Measurements from ENCODE around the gene TMEM213.

Gene TMEM213

DNA sequence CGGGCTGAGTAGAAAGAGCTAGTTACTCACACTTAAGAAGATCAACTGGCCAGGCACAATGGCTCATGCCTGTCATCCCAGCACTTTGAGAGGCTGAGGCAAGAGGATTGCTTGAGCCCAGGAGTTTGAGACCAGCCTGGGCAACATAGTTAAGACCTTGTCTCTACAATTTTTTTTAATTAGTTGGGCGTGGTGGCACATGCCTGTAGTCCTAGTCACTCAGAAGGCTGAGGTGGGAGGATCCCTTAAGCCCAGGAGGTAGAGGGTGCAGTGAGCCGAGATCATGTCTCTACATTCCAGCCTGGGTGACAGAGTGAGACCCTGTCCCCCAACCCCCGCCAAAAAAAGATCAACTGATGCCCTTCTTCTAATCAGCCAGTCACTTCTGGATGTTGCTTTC is 74.8 kb downstream of the TMEM213 start:
- Histone ChIP-seq H3K27me3 (ENCODE audit: insufficient read depth, low read depth) (no peaks in the 10 kb centered on the region), H3K4me3 (IDR thresholded peaks at IDR 0.05; ENCODE audit: insufficient read depth, low read depth, low read length) (no peak overlapping the region), H3K79me2 (ENCODE audit: insufficient read depth, low read depth) (no peaks in the 10 kb centered on the region), H3K4me2 (no peak overlapping the region), H3K4me1 (ENCODE audit: low read depth, poor library complexity, severe bottlenecking) (no peaks in the 10 kb centered on the region), H2AFZ (ENCODE audit: low read depth) (no peak overlapping the region), H3K36me3 (ENCODE audit: insufficient read depth) (no peaks in the 10 kb centered on the region), H4K20me1 (ENCODE audit: insufficient read depth) (no peaks in the 10 kb centered on the region), H3K27ac (no peak overlapping the region), H3K9ac (no peak overlapping the region)
- TF ChIP-seq, protein P1, sequence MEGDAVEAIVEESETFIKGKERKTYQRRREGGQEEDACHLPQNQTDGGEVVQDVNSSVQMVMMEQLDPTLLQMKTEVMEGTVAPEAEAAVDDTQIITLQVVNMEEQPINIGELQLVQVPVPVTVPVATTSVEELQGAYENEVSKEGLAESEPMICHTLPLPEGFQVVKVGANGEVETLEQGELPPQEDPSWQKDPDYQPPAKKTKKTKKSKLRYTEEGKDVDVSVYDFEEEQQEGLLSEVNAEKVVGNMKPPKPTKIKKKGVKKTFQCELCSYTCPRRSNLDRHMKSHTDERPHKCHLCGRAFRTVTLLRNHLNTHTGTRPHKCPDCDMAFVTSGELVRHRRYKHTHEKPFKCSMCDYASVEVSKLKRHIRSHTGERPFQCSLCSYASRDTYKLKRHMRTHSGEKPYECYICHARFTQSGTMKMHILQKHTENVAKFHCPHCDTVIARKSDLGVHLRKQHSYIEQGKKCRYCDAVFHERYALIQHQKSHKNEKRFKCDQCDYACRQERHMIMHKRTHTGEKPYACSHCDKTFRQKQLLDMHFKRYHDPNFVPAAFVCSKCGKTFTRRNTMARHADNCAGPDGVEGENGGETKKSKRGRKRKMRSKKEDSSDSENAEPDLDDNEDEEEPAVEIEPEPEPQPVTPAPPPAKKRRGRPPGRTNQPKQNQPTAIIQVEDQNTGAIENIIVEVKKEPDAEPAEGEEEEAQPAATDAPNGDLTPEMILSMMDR (conservative IDR thresholded peaks at IDR 0.05; ENCODE audit: low read depth, low read length), result no peak

DNA sequence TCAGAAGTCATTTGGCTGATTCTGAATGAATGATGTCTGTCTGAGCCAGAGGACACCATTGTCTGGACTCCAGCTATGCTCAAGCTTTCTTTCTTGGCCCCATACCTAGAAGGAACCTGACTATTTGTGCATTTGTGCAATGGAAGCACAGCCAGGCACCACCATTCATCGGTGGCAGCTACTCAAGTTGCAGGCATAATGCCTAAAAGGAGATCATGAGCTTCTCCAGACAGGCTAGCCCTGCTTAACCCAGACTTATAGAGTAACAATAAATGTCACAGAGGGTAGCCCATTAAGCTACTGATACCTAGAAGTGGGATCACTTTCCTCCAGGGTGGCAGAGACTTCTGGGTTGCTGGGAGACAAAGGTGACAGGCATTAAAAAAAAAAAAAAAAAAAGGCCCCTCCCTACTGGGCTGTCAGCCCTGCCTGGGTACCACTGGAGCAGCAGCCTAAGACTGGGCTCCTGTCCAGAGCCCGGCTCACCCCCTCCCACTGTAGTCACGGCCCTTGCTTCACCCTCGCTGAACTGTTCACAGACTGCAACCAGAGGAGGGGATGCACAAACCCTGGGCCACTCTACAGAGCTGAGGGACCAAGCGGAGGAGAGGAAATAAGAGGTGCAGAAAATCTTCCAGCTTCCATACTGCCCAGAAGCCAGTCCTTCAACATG is 75.6 kb downstream of the TMEM213 start:
- H3K4me2 ChIP-seq, result no peak overlapping the region
- H3K4me3 ChIP-seq (IDR thresholded peaks at IDR 0.05; ENCODE audit: insufficient read depth, low read depth, low read length), result no peak overlapping the region

DNA sequence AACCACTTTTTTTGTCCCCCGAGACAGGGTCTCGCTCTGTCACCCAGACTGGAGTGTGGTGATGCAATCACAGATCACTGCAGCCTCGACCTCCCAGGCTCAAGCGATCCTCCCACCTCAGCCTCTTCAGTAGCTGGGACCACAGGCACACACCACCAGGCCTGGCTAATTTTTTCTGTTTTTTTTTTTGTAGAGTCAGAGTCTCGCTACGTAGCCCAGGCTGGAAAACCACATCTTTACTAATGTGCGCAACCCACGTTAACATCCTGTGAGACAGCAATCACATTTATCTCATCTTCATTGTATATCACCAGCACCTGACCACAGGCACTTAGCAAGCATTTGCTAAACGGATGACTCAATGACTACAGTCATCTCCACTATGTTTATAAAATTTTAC is 78.0 kb downstream of the TMEM213 start:
- Histone ChIP-seq H3K27me3 (ENCODE audit: insufficient read depth, low read depth) (no peaks in the 10 kb centered on the region), H3K4me1 (ENCODE audit: low read depth, poor library complexity, severe bottlenecking) (no peaks in the 10 kb centered on the region), H3K27ac (no peak overlapping the region), H3K4me2 (no peak overlapping the region), H3K4me3 (IDR thresholded peaks at IDR 0.05; ENCODE audit: insufficient read depth, low read depth, low read length) (no peak overlapping the region), H3K9ac (no peak overlapping the region), H2AFZ (ENCODE audit: low read depth) (no peak overlapping the region), H4K20me1 (ENCODE audit: insufficient read depth) (no peaks in the 10 kb centered on the region), H3K36me3 (ENCODE audit: insufficient read depth) (no peaks in the 10 kb centered on the region), H3K79me2 (ENCODE audit: insufficient read depth, low read depth) (no peaks in the 10 kb centered on the region)
- TF ChIP-seq, protein P1 (conservative IDR thresholded peaks at IDR 0.05; ENCODE audit: low read depth, low read length), result no peak

More for the DNA sequence above, 75.6 kb downstream of the TMEM213 start:
- H3K79me2 ChIP-seq (ENCODE audit: insufficient read depth, low read depth), result no peaks in the 10 kb centered on the region
- no peaks in the 10 kb centered on the region for H3K4me1 ChIP-seq (ENCODE audit: low read depth, poor library complexity, severe bottlenecking)
- H3K27me3 ChIP-seq (ENCODE audit: insufficient read depth, low read depth), result no peaks in the 10 kb centered on the region
- no peak overlapping the region for H3K27ac ChIP-seq
- H3K36me3 ChIP-seq (ENCODE audit: insufficient read depth), result no peaks in the 10 kb centered on the region
- no peaks in the 10 kb centered on the region for H4K20me1 ChIP-seq (ENCODE audit: insufficient read depth)
- no peak overlapping the region for H3K9ac ChIP-seq
- TF ChIP-seq, protein P1 (conservative IDR thresholded peaks at IDR 0.05; ENCODE audit: low read depth, low read length), result no peak
- no peak overlapping the region for H2AFZ ChIP-seq (ENCODE audit: low read depth)

DNA sequence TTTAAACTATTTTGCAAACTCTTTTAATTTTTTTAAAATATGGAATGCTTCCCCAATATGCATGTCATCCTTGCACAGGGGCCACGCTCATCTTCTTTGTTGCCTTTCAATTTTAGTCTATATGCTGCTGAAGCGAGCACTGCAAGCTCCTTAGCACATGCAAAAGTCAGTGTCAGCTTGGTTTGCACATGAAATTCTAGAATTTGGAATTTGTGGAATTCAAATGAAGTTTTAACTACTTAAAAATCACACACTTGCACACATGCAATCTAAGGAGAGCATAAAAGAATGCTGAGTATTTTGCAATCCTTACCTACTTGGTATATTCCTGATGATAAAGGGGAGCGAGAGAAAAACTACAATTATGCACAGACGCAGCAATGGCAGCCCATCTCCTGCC is 78.5 kb downstream of the TMEM213 start:
- Histone ChIP-seq H3K4me2 (no peak overlapping the region), H3K27ac (no peak overlapping the region), H3K79me2 (ENCODE audit: insufficient read depth, low read depth) (no peaks in the 10 kb centered on the region), H3K4me3 (IDR thresholded peaks at IDR 0.05; ENCODE audit: insufficient read depth, low read depth, low read length) (no peak overlapping the region), H3K4me1 (ENCODE audit: low read depth, poor library complexity, severe bottlenecking) (no peaks in the 10 kb centered on the region), H3K9ac (no peak overlapping the region), H3K36me3 (ENCODE audit: insufficient read depth) (no peaks in the 10 kb centered on the region), H2AFZ (ENCODE audit: low read depth) (no peak overlapping the region), H4K20me1 (ENCODE audit: insufficient read depth) (no peaks in the 10 kb centered on the region), H3K27me3 (ENCODE audit: insufficient read depth, low read depth) (no peaks in the 10 kb centered on the region)
- TF ChIP-seq, protein P1 (conservative IDR thresholded peaks at IDR 0.05; ENCODE audit: low read depth, low read length), result no peak
